Adrenal gland (tissue), 5 donors: ENCODE results near the gene ELMO2.

Experiments
- POLR2A ChIP-seq, 2 donors: fragments of 450-650 bp; IDR thresholded peaks; one replicate each; pipeline ENCODE4 v1.6.1; 2017; ENCODE audit warnings: antibody characterized with exemption in 2 of 2, mild to moderate bottlenecking in 2 of 2, moderate library complexity in 1 of 2
- TF ChIP-seq, protein P1 (sequence below), 6 experiments: fragments of 450-650 bp in 4 of 6; fragments of 200-600 bp in 2 of 6; sonication (generic) in 1 of 6; IDR thresholded peaks; 1 replicate in 5 of 6; 2 replicates in 1 of 6; pipeline versions ENCODE4 v1.5.1 to v1.8.0; 2016 to 2021; ENCODE audit warnings: antibody characterized with exemption in 6 of 6, mild to moderate bottlenecking in 2 of 6, moderate library complexity in 1 of 6
- donor health status: DM: no; HTN: no; CAD: no.

DNA sequence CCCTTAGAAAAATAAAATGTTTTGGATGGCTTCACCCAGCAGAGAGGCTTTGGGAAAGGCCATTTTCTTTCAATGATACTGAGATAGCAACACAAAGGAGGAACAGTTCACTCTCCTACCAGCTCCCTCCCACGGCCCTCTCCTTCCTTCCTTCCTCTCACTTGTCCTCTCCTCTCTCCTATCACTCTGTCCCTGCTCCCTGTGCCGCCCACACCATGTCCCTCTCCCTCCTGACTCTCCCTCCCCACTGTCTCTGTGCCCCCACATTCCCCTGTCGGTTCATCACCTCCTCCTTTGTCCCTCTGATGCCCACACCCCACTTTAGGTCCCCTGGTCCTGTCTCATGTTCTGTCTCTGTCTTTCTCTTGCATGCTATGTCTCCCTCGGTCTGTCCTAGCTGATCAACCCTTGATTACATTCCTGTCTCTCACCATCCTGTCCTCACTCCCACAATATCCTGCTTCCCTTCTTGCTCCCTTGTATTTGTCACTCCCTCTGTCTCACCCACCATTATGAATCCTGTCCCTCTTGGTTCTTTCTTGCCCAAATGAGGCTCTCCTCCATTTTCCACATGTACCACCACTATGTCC, 30.1 kb downstream of the ELMO2 start:
- TF ChIP-seq, protein P1, sequence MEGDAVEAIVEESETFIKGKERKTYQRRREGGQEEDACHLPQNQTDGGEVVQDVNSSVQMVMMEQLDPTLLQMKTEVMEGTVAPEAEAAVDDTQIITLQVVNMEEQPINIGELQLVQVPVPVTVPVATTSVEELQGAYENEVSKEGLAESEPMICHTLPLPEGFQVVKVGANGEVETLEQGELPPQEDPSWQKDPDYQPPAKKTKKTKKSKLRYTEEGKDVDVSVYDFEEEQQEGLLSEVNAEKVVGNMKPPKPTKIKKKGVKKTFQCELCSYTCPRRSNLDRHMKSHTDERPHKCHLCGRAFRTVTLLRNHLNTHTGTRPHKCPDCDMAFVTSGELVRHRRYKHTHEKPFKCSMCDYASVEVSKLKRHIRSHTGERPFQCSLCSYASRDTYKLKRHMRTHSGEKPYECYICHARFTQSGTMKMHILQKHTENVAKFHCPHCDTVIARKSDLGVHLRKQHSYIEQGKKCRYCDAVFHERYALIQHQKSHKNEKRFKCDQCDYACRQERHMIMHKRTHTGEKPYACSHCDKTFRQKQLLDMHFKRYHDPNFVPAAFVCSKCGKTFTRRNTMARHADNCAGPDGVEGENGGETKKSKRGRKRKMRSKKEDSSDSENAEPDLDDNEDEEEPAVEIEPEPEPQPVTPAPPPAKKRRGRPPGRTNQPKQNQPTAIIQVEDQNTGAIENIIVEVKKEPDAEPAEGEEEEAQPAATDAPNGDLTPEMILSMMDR (IDR thresholded peaks at IDR 0.05): no peak
- TF ChIP-seq POLR2A (IDR thresholded peaks at IDR 0.05): no peak
